ENCODE results near the gene DROSHA.

DROSHA gene

GRCh38 chr5:31523041-31523440 lies 8.9 kb downstream of the DROSHA start:
- H3K27ac ChIP-seq: no peak overlapping the region
- TF ChIP-seq ZFX (IDR thresholded peaks at IDR 0.05) (no peak), CTCF (conservative IDR thresholded peaks at IDR 0.05) (no peak)

DNA sequence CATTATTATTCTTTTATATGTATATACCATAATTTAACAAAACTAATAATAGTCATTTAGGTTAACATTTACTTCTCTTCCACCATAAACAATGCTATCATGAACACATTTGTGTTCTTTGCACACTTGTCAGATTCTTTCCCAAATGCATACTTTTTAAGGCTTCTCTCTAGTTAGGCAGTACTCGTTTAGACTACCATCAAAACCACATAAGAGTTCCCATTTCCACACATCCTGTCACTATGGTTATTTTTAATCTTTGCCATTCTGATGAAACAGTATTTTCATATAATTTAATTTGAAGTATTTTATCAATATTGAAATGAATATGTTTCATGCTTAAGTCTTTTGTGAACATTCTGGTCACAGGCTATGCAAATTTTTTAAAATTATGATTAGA lies 15.1 kb downstream of the DROSHA start:
- no peak overlapping the region for H3K27ac ChIP-seq
- TF ChIP-seq CTCF (conservative IDR thresholded peaks at IDR 0.05) (no peak), ZFX (IDR thresholded peaks at IDR 0.05) (no peak)

DNA sequence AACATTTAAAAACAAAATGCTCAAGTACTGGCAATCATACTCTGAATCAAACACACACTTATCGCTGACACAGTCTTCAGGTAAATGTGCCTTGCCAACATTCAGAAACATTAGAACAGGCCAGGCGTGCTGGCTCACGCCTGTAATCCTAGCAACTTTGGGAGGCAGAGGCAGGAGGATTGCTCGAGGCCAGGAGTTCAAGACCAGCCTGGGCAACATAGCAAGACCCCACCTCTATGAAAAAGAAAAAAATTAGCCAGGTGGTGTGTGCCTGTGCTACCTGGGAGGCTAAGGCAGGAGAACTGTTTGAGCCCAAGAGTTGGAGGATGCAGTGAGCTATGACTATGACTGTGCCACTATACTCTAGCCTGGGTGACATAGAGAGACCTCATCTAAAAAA lies 20.6 kb downstream of the DROSHA start:
- TF ChIP-seq CTCF (conservative IDR thresholded peaks at IDR 0.05): no peak

DNA sequence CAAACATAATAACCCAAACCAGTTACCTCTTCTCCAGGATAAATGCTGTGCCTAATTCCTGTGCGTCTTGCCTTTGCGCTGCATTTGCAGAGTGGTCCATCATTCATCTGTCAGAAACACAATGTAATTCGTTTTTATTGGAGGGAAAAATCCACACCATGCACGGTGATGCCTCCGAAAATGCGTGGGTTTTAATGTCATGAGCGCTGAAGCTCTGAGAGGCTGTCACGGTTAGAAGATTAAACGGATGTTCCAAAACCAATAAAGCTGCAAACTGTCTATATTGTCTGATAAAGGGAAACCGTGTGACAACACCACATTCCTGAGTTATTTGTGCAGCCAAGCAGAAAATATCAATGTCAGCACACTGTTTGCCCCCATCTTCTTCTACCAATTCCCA lies 27.4 kb downstream of the DROSHA start:
- H3K27ac ChIP-seq: no peak overlapping the region
- TF ChIP-seq CTCF (conservative IDR thresholded peaks at IDR 0.05) (no peak), ZFX (IDR thresholded peaks at IDR 0.05) (no peak)

More for the DNA sequence above, 20.6 kb downstream of the DROSHA start:
- H3K27ac ChIP-seq: no peak overlapping the region

DNA sequence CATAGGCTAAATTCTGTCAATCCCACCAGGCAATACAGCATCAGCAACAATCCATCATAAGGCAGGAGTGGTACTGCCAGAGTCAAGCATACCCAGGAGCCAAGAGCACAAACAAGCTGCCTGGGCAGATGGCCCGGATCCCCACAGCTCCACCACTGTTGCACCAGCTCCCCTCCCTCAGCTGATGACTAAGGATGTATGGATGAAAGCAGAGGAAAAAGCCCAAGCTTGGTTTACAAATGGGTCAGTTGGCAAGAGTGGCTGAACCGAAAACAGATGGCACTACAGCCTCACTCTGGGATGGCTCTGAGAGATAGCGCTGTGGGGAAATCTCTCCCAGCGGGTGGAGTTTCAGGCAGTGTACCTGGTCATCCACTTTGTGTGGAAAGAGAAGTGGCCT lies 29.4 kb downstream of the DROSHA start:
- TF ChIP-seq CTCF (conservative IDR thresholded peaks at IDR 0.05) (no peak), ZFX (IDR thresholded peaks at IDR 0.05) (no peak)
- no peak overlapping the region for H3K27ac ChIP-seq

- no peak overlapping the region for H3K27ac ChIP-seq
Measured at GRCh38 chr5:31500256-31500655, 31.6 kb downstream of the DROSHA start.

DNA sequence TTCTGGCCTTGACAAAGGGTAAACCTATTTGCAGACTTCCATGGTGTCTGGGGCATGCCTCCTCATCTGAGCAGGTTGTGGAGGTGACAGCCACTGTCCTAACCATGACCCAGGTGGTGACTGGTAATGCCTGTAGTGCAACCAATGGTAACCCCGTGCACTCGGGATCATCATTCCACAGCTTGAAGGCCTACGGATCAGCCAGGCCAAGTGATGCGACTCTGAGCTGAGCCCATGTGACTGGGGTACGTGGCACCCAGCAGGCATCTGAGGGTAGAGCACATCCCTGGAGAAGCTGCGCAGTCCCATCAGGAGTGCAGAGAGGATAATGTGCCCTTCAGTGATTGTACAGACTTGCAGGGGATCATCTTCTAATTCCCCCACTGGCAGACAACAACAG lies 35.0 kb downstream of the DROSHA start:
- TF ChIP-seq CTCF (conservative IDR thresholded peaks at IDR 0.05) (no peak), ZFX (IDR thresholded peaks at IDR 0.05) (no peak)
- no peak overlapping the region for H3K27ac ChIP-seq

More at GRCh38 chr5:31500256-31500655, 31.6 kb downstream of the DROSHA start:
- no peak for TF ChIP-seq CTCF (conservative IDR thresholded peaks at IDR 0.05)
- TF ChIP-seq ZFX (IDR thresholded peaks at IDR 0.05): no peak

Data from C4-2B (cell line).